SK-N-MC (cell line): ENCODE data around the gene DPY19L1.

Experiments used
- DNase-seq: peaks from one replicate; pipeline ENCODE4 v3.0.0-alpha.2; 2011; ENCODE audit warnings: low read depth, low spot score
- H3K27ac ChIP-seq: fragments of 200-600 bp; sonication (generic); 2 replicates; pipeline ENCODE4 v1.5.1; 2016; ENCODE audit warnings: mixed run types
- H3K36me3 ChIP-seq: fragments of 200-600 bp; sonication (generic); 2 replicates; pipeline ENCODE4 v1.6.1; 2017; ENCODE audit warnings: antibody characterized with exemption, low read length, mixed read lengths; ENCODE audit not compliant: insufficient read depth
- H3K4me3 ChIP-seq: fragments of 200-600 bp; sonication (generic); 2 replicates; pipeline ENCODE4 v1.5.1; 2016
- H3K9ac ChIP-seq: fragments of 200-600 bp; sonication (generic); 2 replicates; pipeline ENCODE4 v1.8.0; 2017; ENCODE audit warnings: mixed run types, mixed read lengths; ENCODE audit not compliant: insufficient read length
- H3K9me3 ChIP-seq: fragments of 200-600 bp; sonication (generic); 2 replicates; pipeline ENCODE4 v1.6.1; 2017; ENCODE audit warnings: low read depth, mild to moderate bottlenecking, antibody characterized with exemption, low read length, moderate library complexity, mixed read lengths
- EZH2 ChIP-seq: fragments of 200-600 bp; sonication (generic); IDR thresholded peaks from one replicate; pipeline ENCODE4 v1.6.1; 2017; ENCODE audit warnings: antibody characterized with exemption
- FOXP2 ChIP-seq: optimal IDR thresholded peaks from 2 replicates; pipeline ENCODE3; 2011; ENCODE audit warnings: mild to moderate bottlenecking, moderate library complexity; ENCODE audit not compliant: insufficient read depth; ENCODE audit errors: extremely low read length, control extremely low read depth
- POLR2AphosphoS5 ChIP-seq: IDR thresholded peaks from 2 replicates; pipeline ENCODE4 v1.6.1; 2012; ENCODE audit warnings: mild to moderate bottlenecking, low read depth, low read length, borderline replicate concordance

The DPY19L1 gene

DNA sequence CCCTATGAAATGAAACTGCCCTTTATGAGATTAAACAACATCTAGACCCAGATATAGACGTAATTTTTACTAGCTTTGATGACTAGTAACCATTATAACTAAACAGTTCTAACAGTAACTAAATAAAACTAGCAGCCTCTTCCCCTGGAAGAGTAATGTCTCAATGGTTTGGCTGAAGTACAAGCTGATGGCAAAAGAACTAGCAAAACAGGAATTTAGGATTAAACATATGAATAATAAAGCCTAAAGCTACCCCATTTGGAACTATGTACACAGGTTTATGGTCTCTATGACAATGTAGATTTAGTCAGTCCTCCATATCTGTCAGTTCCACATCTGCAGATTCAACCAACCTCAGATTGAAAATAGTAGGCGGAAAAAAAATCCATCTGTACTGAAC, 6.4 kb downstream of the DPY19L1 start:
- DNase-seq = no peak
- no peaks in the 10 kb centered on the region for H3K36me3 ChIP-seq
- H3K9ac ChIP-seq = no peak overlapping the region
- no peak overlapping the region for H3K27ac ChIP-seq
- TF ChIP-seq POLR2AphosphoS5 (no peak), FOXP2 (no peak), EZH2 (no peak)
- H3K4me3 ChIP-seq = no peak overlapping the region
- no peaks in the 10 kb centered on the region for H3K9me3 ChIP-seq

DNA sequence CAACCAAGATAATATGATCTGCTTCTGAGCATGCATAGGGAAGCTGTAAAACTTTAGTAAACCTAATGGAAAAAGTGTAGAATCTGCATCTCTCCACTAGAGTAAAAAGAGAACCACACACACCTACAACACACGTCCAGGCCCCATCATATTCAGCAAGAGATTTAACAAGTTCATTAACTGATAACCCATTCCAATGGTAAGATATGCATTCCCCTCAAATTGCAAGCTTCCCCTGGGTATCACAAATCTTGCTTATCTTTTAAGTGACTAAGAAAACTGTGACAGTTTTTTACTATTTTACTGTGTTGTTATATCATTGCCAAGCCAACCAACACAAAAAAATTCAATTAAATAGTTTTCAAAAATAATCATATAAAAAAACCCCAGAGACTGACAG, 8.0 kb downstream of the DPY19L1 start:
- no peak for DNase-seq
- no peak overlapping the region for H3K9ac ChIP-seq
- TF ChIP-seq EZH2 = no peak
- TF ChIP-seq POLR2AphosphoS5 = no peak
- TF ChIP-seq FOXP2 = no peak

DNA sequence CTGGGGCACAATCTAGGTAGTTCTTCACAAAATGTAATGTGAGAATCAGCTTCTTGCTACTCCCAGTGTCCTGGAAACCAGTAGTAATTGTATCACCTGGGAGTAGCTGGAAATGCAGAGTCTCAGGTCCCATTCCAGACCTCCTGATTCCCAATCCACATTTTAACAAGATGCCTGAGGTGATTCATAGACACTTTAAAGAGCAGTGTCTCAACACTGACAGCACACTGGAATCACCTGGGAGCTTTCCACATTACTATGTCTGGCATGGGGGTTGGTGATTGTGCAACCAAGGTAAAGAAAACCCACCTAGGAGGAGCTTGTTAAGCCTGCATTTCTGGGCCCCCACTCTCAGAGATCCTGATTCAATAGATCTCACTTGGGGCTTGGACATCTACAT, 11.1 kb downstream of the DPY19L1 start:
- no peaks in the 10 kb centered on the region for H3K36me3 ChIP-seq
- H3K9me3 ChIP-seq = no peaks in the 10 kb centered on the region
- no peak overlapping the region for H3K4me3 ChIP-seq
- H3K9ac ChIP-seq = no peak overlapping the region
- DNase-seq = no peak
- no peak for TF ChIP-seq FOXP2
- TF ChIP-seq EZH2 = no peak
- no peak for TF ChIP-seq POLR2AphosphoS5
- H3K27ac ChIP-seq = no peak overlapping the region

More for the DNA sequence above, 8.0 kb downstream of the DPY19L1 start:
- no peak overlapping the region for H3K4me3 ChIP-seq
- H3K27ac ChIP-seq = no peak overlapping the region
- no peaks in the 10 kb centered on the region for H3K36me3 ChIP-seq
- no peaks in the 10 kb centered on the region for H3K9me3 ChIP-seq

DNA sequence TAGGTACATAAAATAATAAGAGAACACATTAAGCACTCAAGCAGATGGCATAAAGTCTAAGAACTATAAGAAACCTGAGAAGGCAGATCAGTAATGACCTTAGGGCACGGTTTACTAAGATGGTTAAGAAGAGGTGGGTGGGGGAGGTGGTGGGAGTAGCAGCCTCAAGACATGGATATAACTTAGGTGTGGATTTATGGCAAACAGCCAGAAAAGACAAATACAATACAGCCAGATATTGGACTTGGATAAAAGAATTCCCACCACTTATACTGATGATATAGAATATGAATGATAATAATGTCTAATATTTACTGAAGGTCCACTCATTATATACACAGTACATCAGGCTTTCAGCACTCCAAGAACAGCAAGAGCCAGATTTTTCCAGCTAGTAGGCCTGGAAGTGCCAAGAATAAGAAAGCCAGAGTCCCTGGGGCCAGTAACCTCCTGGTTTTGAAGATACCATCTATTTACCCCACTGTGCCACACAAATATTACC, 11.9 kb downstream of the DPY19L1 start:
- no peak overlapping the region for H3K4me3 ChIP-seq
- H3K9me3 ChIP-seq = no peaks in the 10 kb centered on the region
- H3K9ac ChIP-seq = no peak overlapping the region
- TF ChIP-seq EZH2 = no peak
- TF ChIP-seq FOXP2 = no peak
- TF ChIP-seq POLR2AphosphoS5 = no peak
- DNase-seq = no peak
- no peaks in the 10 kb centered on the region for H3K36me3 ChIP-seq
- no peak overlapping the region for H3K27ac ChIP-seq

DNA sequence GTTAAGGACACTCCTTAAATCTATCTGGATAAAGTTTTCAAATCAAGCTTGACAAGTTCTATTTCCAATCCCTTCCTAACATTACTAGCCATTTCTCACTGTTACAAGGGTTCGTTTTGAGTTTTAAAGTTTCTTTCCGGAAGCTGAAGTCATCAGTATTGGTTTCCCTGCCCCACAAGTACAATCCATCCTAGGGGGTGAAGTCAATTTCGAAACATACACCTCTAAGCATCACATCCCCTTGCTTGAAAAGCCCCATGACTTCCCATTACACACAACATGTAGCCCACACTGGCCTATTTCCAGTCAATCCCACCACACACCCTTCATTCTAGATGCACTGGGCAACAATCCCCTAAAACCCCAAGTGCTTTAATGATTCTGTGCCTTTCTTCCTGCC, 13.0 kb downstream of the DPY19L1 start:
- no peaks in the 10 kb centered on the region for H3K36me3 ChIP-seq
- no peak for DNase-seq
- H3K27ac ChIP-seq = no peak overlapping the region
- no peaks in the 10 kb centered on the region for H3K9me3 ChIP-seq
- no peak overlapping the region for H3K9ac ChIP-seq
- TF ChIP-seq FOXP2 (no peak), EZH2 (no peak), POLR2AphosphoS5 (no peak)
- H3K4me3 ChIP-seq = no peak overlapping the region

DNA sequence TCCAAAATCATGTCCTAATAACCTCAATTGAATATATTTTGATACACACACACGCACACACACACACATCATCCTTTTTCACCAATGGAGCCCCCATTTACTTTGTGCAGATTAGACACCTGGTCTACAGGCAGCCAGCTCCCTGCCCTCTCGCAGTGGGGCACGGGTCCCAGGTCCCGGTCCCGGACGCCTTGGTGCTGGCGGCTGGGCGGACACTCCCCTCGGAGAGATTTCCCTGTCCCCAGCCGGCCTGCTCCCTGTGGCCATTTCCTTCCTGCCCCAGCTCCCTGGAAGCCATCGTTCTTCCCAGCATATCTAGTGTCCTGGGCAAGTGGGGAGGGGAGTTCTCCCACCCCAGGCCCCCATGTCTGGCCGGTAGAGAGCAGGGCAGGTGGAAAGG, 14.6 kb downstream of the DPY19L1 start:
- H3K36me3 ChIP-seq = no peaks in the 10 kb centered on the region
- H3K4me3 ChIP-seq = no peak overlapping the region
- no peak for TF ChIP-seq FOXP2
- no peak for TF ChIP-seq EZH2
- no peak for TF ChIP-seq POLR2AphosphoS5
- no peak for DNase-seq
- H3K9me3 ChIP-seq = no peaks in the 10 kb centered on the region
- H3K27ac ChIP-seq = no peak overlapping the region
- no peak overlapping the region for H3K9ac ChIP-seq

DNA sequence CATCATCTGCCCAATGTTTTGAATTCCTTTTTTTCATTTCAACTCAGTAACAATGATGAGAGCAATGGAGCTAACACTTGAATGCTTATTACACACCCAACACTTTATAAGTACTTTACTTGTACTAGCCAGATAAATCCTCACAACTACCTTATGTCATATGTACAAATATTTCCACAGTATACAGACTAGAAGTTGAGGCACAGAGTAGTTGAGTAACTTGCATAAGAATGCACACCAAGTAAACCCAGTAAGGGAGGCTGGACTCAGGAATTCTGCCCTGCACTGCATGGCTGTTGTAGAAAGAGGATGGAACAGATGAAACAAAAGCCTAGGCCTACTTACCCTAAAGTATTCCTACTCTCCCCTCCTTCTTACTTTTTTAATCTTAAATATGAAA, 15.8 kb downstream of the DPY19L1 start:
- no peak for TF ChIP-seq EZH2
- TF ChIP-seq POLR2AphosphoS5 = no peak
- no peak for TF ChIP-seq FOXP2
- DNase-seq = no peak

DNA sequence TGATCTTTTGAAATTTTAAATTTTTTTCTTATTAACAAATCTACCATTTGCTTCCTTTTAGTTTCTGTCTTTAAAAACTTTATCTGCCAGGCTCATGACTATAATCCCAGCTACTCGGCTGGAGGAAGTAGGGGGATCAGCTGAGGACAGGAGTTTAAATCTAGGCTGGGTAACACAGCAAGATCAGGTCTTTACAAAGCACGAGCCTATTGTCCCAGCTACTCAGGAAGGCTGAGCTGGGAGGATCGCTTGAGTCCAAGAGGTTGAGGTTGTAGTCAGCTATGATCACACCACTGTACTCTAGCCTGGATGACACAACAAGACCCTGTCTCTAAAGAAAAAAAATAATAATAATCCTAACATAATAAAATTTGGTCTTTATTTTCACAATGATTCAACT, 17.5 kb downstream of the DPY19L1 start:
- H3K4me3 ChIP-seq = no peak overlapping the region
- no peaks in the 10 kb centered on the region for H3K9me3 ChIP-seq
- H3K27ac ChIP-seq = no peak overlapping the region
- TF ChIP-seq FOXP2 (no peak), EZH2 (no peak), POLR2AphosphoS5 (no peak)
- DNase-seq = no peak
- peaks cover 3% of the 10 kb centered on the region; the same call in 1 of the 2 replicates for H3K36me3 ChIP-seq
- no peak overlapping the region for H3K9ac ChIP-seq

More for the DNA sequence above, 15.8 kb downstream of the DPY19L1 start:
- Histone ChIP-seq H3K36me3 (peaks cover 2% of the 10 kb centered on the region; the same call in 1 of the 2 replicates), H3K4me3 (no peak overlapping the region), H3K9ac (no peak overlapping the region), H3K9me3 (no peaks in the 10 kb centered on the region), H3K27ac (no peak overlapping the region)

DNA sequence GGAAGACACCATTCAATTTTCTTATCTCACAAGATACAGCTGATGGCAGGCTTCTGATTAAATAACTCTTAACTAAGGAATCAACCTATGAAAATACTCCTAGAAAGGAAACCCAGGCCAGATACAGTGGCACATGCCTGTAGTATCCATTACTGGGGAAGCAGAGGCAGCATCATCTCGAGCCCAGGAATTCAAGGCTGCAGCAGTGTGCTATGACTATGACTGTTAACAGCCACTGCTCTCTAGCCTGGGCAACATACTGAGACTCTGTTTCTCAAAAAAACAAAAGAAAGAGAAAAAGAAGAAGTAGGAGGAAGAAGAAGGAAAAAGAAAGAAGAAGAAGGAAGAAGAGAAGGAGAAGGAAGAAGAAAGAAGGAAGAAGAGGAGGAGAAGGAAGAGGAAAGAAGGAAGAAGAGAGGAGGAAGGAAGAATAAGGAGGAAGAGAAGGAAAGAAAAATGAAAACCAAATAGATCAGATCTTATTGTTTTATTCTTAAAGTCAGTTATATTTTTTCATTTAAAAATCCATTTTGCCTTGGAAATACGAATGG, 18.0 kb downstream of the DPY19L1 start:
- no peak overlapping the region for H3K9ac ChIP-seq
- H3K9me3 ChIP-seq = no peaks in the 10 kb centered on the region
- H3K27ac ChIP-seq = no peak overlapping the region
- H3K36me3 ChIP-seq = peaks cover 3% of the 10 kb centered on the region; the same call in 1 of the 2 replicates
- no peak for DNase-seq
- TF ChIP-seq EZH2 (no peak), FOXP2 (no peak), POLR2AphosphoS5 (no peak)
- no peak overlapping the region for H3K4me3 ChIP-seq
